CD8-positive, alpha-beta memory T cell (primary cell): ENCODE data around the gene SMG9. TPM values are rescaled to one million over a fixed set of nuclear protein-coding genes. Genes with fewer than 3 reads are reported as not detected.

Experiments
- CTCF ChIA-PET: fragments of 350-600 bp; sonication (Branson Sonifier 250); formaldehyde crosslinking; loops from one replicate; lab custom pipeline; 2021; ENCODE audit warnings: antibody characterized with exemption; lab: Charles Lee
- POLR2A ChIA-PET: fragments of 350-600 bp; sonication (Branson Sonifier 250); formaldehyde crosslinking; loops from one replicate; lab custom pipeline; 2021; ENCODE audit warnings: antibody characterized with exemption; lab: Charles Lee
- DNase-seq, 5 donors: peaks; one replicate each; pipeline versions ENCODE4 v3.0.0 to v3.0.0-alpha.2; 2020 to 2022; ENCODE audit warnings: mixed read lengths in 1 of 5
- H3K27ac ChIP-seq: one replicate; pipeline ENCODE4 v1.7.0; 2013; ENCODE audit warnings: low read depth, mild to moderate bottlenecking, low read length, moderate library complexity
- H3K27me3 ChIP-seq: 2 replicates; pipeline ENCODE4 v1.7.0; 2013; ENCODE audit warnings: low read length, mild to moderate bottlenecking; ENCODE audit not compliant: insufficient read depth, poor library complexity, severe bottlenecking
- H3K36me3 ChIP-seq: 2 replicates; pipeline ENCODE4 v1.7.0; 2013; ENCODE audit warnings: mild to moderate bottlenecking, low read length, moderate library complexity; ENCODE audit not compliant: insufficient read depth
- H3K4me1 ChIP-seq: 2 replicates; pipeline ENCODE4 v1.7.0; 2013; ENCODE audit warnings: mild to moderate bottlenecking, low read length, moderate library complexity; ENCODE audit not compliant: insufficient read depth
- H3K4me3 ChIP-seq: 2 replicates; pipeline ENCODE4 v1.7.0; 2013; ENCODE audit warnings: mild to moderate bottlenecking, low read length
- H3K9me3 ChIP-seq: 2 replicates; pipeline ENCODE4 v1.7.0; 2013; ENCODE audit warnings: mild to moderate bottlenecking, low read length
- H3K27ac Mint-ChIP-seq, 8 donors: one replicate each; pipeline ENCODE4 v1.8.0; 2020 to 2021; ENCODE audit warnings: mixed read lengths in 8 of 8, mild to moderate bottlenecking in 6 of 8, inconsistent platforms in 3 of 8, moderate library complexity in 3 of 8
- H3K27me3 Mint-ChIP-seq, 2 donors: one replicate each; pipeline ENCODE4 v1.8.0; 2020 to 2021; ENCODE audit warnings: mixed read lengths in 2 of 2, mild to moderate bottlenecking in 1 of 2, moderate library complexity in 1 of 2
- H3K36me3 Mint-ChIP-seq, 3 donors: one replicate each; pipeline ENCODE4 v1.8.0; 2020 to 2021; ENCODE audit warnings: mixed read lengths in 3 of 3, inconsistent platforms in 1 of 3, mild to moderate bottlenecking in 1 of 3
- H3K4me1 Mint-ChIP-seq, 3 donors: one replicate each; pipeline ENCODE4 v1.8.0; 2020 to 2021; ENCODE audit warnings: mixed read lengths in 3 of 3, inconsistent platforms in 1 of 3, mild to moderate bottlenecking in 1 of 3
- H3K4me3 Mint-ChIP-seq, 7 donors: one replicate each; pipeline ENCODE4 v1.8.0; 2020 to 2021; ENCODE audit warnings: mixed read lengths in 7 of 7, mild to moderate bottlenecking in 6 of 7, moderate library complexity in 4 of 7, inconsistent platforms in 2 of 7
- H3K9me3 Mint-ChIP-seq, 5 donors: one replicate each; pipeline ENCODE4 v1.8.0; 2020 to 2022; ENCODE audit warnings: mixed read lengths in 5 of 5, mild to moderate bottlenecking in 3 of 5, moderate library complexity in 2 of 5, inconsistent platforms in 1 of 5
- polyA plus RNA-seq: library from polyadenylated mRNA; unstranded; fragments of 300-500 nt; fragmentation: Illumina TruSeq; gene quantifications from one replicate; pipeline ENCODE4 v1.2.3, GENCODE V29; 2021
- total RNA-seq, 2 experiments: library from RNA; stranded (reverse); gene quantifications; one replicate each; pipeline ENCODE4 v1.2.3, GENCODE V29; 2021

Gene SMG9
- total and polyA plus RNA-seq, 3 experiments from 2014 or later, result 11.0 to 91.3 (median 85.8) TPM

- H3K4me1 ChIP-seq, result no peaks in the 10 kb centered on the region
- H3K4me3 ChIP-seq, result no peak overlapping the region
- Mint-ChIP-seq H3K4me1 (no peaks in the 10 kb centered on the region), H3K27ac (no peak overlapping the region), H3K27me3 (peaks cover 5 to 36% of the 10 kb centered on the region in 2 donors), H3K36me3 (peaks cover 0 to 19% (median 0%) of the 10 kb centered on the region in 3 donors), H3K9me3 (peaks cover 0 to 27% (median 23%) of the 10 kb centered on the region in 5 donors), H3K4me3 (no peak overlapping the region)
- peaks cover 4% of the 10 kb centered on the region for H3K9me3 ChIP-seq
- no peak overlapping the region for H3K27ac ChIP-seq
- ChIA-PET POLR2A (no interaction called here), CTCF (no interaction called here)
- no peaks in the 10 kb centered on the region for H3K27me3 ChIP-seq
- DNase-seq, result no peak
- H3K36me3 ChIP-seq, result no peaks in the 10 kb centered on the region
Measured at GRCh38 chr19:43692877-43693276, 61.9 kb downstream of the SMG9 start.

GRCh38 chr19:43692385-43692784 lies 62.4 kb downstream of the SMG9 start:
- Histone ChIP-seq H3K27ac (no peak overlapping the region), H3K27me3 (no peaks in the 10 kb centered on the region), H3K9me3 (peaks cover 4% of the 10 kb centered on the region), H3K4me1 (no peaks in the 10 kb centered on the region), H3K36me3 (no peaks in the 10 kb centered on the region), H3K4me3 (no peak overlapping the region)
- no peaks in the 10 kb centered on the region for H3K4me1 Mint-ChIP-seq
- POLR2A ChIA-PET, result no interaction called here
- no peak for DNase-seq
- peak overlapping the region in 1 of 7 donors; percentile 19 for H3K4me3 Mint-ChIP-seq
- H3K9me3 Mint-ChIP-seq, result peaks cover 0 to 27% (median 23%) of the 10 kb centered on the region in 5 donors
- no peak overlapping the region for H3K27ac Mint-ChIP-seq
- peaks cover 4 to 32% of the 10 kb centered on the region in 2 donors for H3K27me3 Mint-ChIP-seq
- CTCF ChIA-PET, result no interaction called here
- H3K36me3 Mint-ChIP-seq, result peaks cover 0 to 19% (median 0%) of the 10 kb centered on the region in 3 donors

GRCh38 chr19:43691755-43692154 lies 63.0 kb downstream of the SMG9 start:
- peaks cover 0 to 27% (median 23%) of the 10 kb centered on the region in 5 donors for H3K9me3 Mint-ChIP-seq
- CTCF ChIA-PET, result no interaction called here

DNA sequence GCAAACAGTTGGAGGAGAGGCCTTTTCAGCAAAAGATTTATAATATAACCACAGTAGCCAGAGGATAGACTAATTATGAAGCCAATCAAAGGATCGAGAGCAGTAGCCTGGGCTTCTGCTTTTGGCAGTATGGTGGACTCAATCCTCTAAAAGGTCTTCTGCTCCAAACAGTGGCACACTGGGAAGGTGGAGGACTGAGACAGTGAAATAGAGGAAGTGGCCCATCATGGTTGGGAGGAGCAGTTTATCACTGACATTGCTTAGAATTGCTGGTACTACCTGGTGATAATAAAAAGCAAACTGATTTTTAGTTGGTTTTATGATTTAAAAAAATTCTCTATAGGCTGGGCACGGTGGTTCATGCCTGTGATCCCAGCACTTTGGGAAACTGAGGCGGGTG lies 63.9 kb downstream of the SMG9 start:
- peaks cover 0 to 24% (median 22%) of the 10 kb centered on the region in 5 donors for H3K9me3 Mint-ChIP-seq
- no peak overlapping the region for H3K27ac Mint-ChIP-seq
- H3K27me3 ChIP-seq, result no peaks in the 10 kb centered on the region
- H3K27ac ChIP-seq, result no peak overlapping the region
- no peaks in the 10 kb centered on the region for H3K4me1 Mint-ChIP-seq
- H3K36me3 Mint-ChIP-seq, result peaks cover 0 to 15% (median 0%) of the 10 kb centered on the region in 3 donors
- no peaks in the 10 kb centered on the region for H3K4me1 ChIP-seq
- H3K27me3 Mint-ChIP-seq, result peaks cover 2 to 25% of the 10 kb centered on the region in 2 donors
- peaks cover 4% of the 10 kb centered on the region for H3K9me3 ChIP-seq
- ChIA-PET POLR2A (no interaction called here), CTCF (no interaction called here)
- H3K36me3 ChIP-seq, result no peaks in the 10 kb centered on the region
- no peak overlapping the region for H3K4me3 ChIP-seq
- H3K4me3 Mint-ChIP-seq, result no peak overlapping the region
- no peak for DNase-seq

More at GRCh38 chr19:43691755-43692154, 63.0 kb downstream of the SMG9 start:
- peaks cover 4 to 27% of the 10 kb centered on the region in 2 donors for H3K27me3 Mint-ChIP-seq
- H3K27me3 ChIP-seq, result no peaks in the 10 kb centered on the region
- H3K27ac Mint-ChIP-seq, result no peak overlapping the region
- H3K4me1 ChIP-seq, result no peaks in the 10 kb centered on the region
- peaks cover 0 to 19% (median 0%) of the 10 kb centered on the region in 3 donors for H3K36me3 Mint-ChIP-seq
- no peaks in the 10 kb centered on the region for H3K36me3 ChIP-seq
- DNase-seq, result no peak
- H3K4me3 Mint-ChIP-seq, result no peak overlapping the region
- peaks cover 4% of the 10 kb centered on the region for H3K9me3 ChIP-seq
- no peak overlapping the region for H3K4me3 ChIP-seq
- POLR2A ChIA-PET, result no interaction called here
- no peak overlapping the region for H3K27ac ChIP-seq
- no peaks in the 10 kb centered on the region for H3K4me1 Mint-ChIP-seq

DNA sequence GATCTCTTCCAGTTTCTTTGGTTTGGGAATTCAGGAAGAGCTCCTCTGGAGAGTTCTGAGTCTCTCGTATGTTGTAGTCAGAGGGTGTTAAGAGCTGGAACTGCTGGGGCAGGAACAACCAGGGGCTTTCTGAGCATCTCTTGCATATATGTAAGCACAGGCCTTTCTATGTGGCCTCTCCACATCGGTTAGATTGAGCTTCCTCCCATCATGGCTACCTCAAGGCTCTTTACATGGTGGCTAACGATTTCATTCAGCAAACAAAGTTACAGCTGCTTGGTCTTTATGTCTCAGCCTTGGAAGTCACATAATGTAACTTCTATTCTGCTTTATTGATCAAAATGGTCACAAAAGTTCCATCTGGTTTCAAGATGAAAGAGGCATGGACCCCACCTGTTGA lies 64.3 kb downstream of the SMG9 start:
- H3K36me3 Mint-ChIP-seq, result peaks cover 0 to 15% (median 0%) of the 10 kb centered on the region in 3 donors
- H3K27ac ChIP-seq, result no peak overlapping the region
- no peaks in the 10 kb centered on the region for H3K4me1 ChIP-seq

GRCh38 chr19:43688059-43688701 lies 66.6 kb downstream of the SMG9 start:
- POLR2A ChIA-PET, result no interaction called here
- Mint-ChIP-seq H3K4me1 (no peaks in the 10 kb centered on the region), H3K4me3 (no peak overlapping the region), H3K36me3 (peaks cover 0 to 15% (median 0%) of the 10 kb centered on the region in 3 donors), H3K27me3 (peaks cover 2 to 17% of the 10 kb centered on the region in 2 donors), H3K27ac (no peak overlapping the region), H3K9me3 (peaks cover 0 to 22% (median 20%) of the 10 kb centered on the region in 5 donors)
- Histone ChIP-seq H3K36me3 (no peaks in the 10 kb centered on the region), H3K27me3 (no peaks in the 10 kb centered on the region), H3K9me3 (peaks cover 4% of the 10 kb centered on the region), H3K4me3 (no peak overlapping the region), H3K4me1 (no peaks in the 10 kb centered on the region), H3K27ac (no peak overlapping the region)
- CTCF ChIA-PET, result no interaction called here
- DNase-seq, result no peak

More for the DNA sequence above, 64.3 kb downstream of the SMG9 start:
- Histone ChIP-seq H3K36me3 (no peaks in the 10 kb centered on the region), H3K4me3 (no peak overlapping the region), H3K27me3 (no peaks in the 10 kb centered on the region), H3K9me3 (peaks cover 4% of the 10 kb centered on the region)
- ChIA-PET POLR2A (no interaction called here), CTCF (no interaction called here)
- no peak for DNase-seq
- H3K4me3 Mint-ChIP-seq, result no peak overlapping the region
- peaks cover 0 to 23% (median 22%) of the 10 kb centered on the region in 5 donors for H3K9me3 Mint-ChIP-seq
- peaks cover 2 to 25% of the 10 kb centered on the region in 2 donors for H3K27me3 Mint-ChIP-seq
- no peak overlapping the region for H3K27ac Mint-ChIP-seq
- no peaks in the 10 kb centered on the region for H3K4me1 Mint-ChIP-seq

- H3K36me3 Mint-ChIP-seq, result peaks cover 0 to 15% (median 0%) of the 10 kb centered on the region in 3 donors
- ChIA-PET POLR2A (no interaction called here), CTCF (no interaction called here)
- H3K36me3 ChIP-seq, result no peaks in the 10 kb centered on the region
- no peak overlapping the region for H3K4me3 Mint-ChIP-seq
- H3K27ac ChIP-seq, result no peak overlapping the region
- DNase-seq, result no peak
- peaks cover 2 to 12% of the 10 kb centered on the region in 2 donors for H3K27me3 Mint-ChIP-seq
- no peak overlapping the region for H3K27ac Mint-ChIP-seq
- no peaks in the 10 kb centered on the region for H3K4me1 Mint-ChIP-seq
- no peak overlapping the region for H3K4me3 ChIP-seq
- no peaks in the 10 kb centered on the region for H3K27me3 ChIP-seq
- H3K9me3 ChIP-seq, result peaks cover 4% of the 10 kb centered on the region
- H3K9me3 Mint-ChIP-seq, result peaks cover 0 to 22% (median 18%) of the 10 kb centered on the region in 5 donors
- H3K4me1 ChIP-seq, result no peaks in the 10 kb centered on the region
Measured at GRCh38 chr19:43687660-43687997, 67.1 kb downstream of the SMG9 start.

- Mint-ChIP-seq H3K27me3 (no peaks in the 10 kb centered on the region), H3K27ac (no peak overlapping the region), H3K9me3 (no peaks in the 10 kb centered on the region), H3K36me3 (no peaks in the 10 kb centered on the region), H3K4me3 (no peak overlapping the region), H3K4me1 (no peaks in the 10 kb centered on the region)
- H3K4me3 ChIP-seq, result no peak overlapping the region
- ChIA-PET CTCF (no interaction called here), POLR2A (no interaction called here)
- H3K36me3 ChIP-seq, result no peaks in the 10 kb centered on the region
- no peaks in the 10 kb centered on the region for H3K27me3 ChIP-seq
- no peak for DNase-seq
- H3K27ac ChIP-seq, result no peak overlapping the region
- H3K9me3 ChIP-seq, result no peaks in the 10 kb centered on the region
- no peaks in the 10 kb centered on the region for H3K4me1 ChIP-seq
Measured at GRCh38 chr19:43684326-43684725, 70.4 kb downstream of the SMG9 start.
